HepG2 (cell line): ENCODE measurements around the gene TDRD9. TPM values are rescaled to one million over a fixed set of nuclear protein-coding genes. Genes with fewer than 3 reads are reported as not detected.
A peak's percentile ranks its signal among the peaks of the same experiment; 100 is the strongest.

ENCODE experiments used
- CREM ChIP-seq, 2 experiments: sonication (generic) in 1 of 2; formaldehyde crosslinking in 1 of 2; IDR thresholded peaks; 2 replicates each; pipeline versions ENCODE4 v1.4.0 to v1.6.1; 2016 to 2020; ENCODE audit warnings: antibody characterized with exemption in 1 of 2, mild to moderate bottlenecking in 1 of 2, missing genetic modification reagents in 1 of 2
- FOXM1 ChIP-seq: sonication (generic); formaldehyde crosslinking; IDR thresholded peaks from 2 replicates; pipeline ENCODE4 v1.5.0; 2020; ENCODE audit warnings: missing genetic modification reagents
- MEF2D ChIP-seq: sonication (generic); formaldehyde crosslinking; IDR thresholded peaks from 2 replicates; pipeline ENCODE4 v1.5.1; 2020; ENCODE audit warnings: mild to moderate bottlenecking, missing genetic modification reagents
- NCOA1 ChIP-seq: sonication (generic); formaldehyde crosslinking; IDR thresholded peaks from 2 replicates; pipeline ENCODE4 v1.9.0; 2021; ENCODE audit warnings: missing genetic modification reagents
- RELA ChIP-seq: sonication (generic); formaldehyde crosslinking; IDR thresholded peaks from 2 replicates; pipeline ENCODE4 v1.4.0; 2020; ENCODE audit warnings: missing genetic modification reagents
- SRF ChIP-seq: IDR thresholded peaks from 2 replicates; pipeline ENCODE4 v1.6.1; 2011; ENCODE audit warnings: mild to moderate bottlenecking, low read depth, low read length, moderate library complexity
- STAT5B ChIP-seq: sonication (generic); formaldehyde crosslinking; IDR thresholded peaks from 2 replicates; pipeline ENCODE4 v1.4.0; 2020; ENCODE audit warnings: missing genetic modification reagents
- ZBTB20 ChIP-seq: sonication (generic); formaldehyde crosslinking; IDR thresholded peaks from 2 replicates; pipeline ENCODE4 v1.8.1; 2023; ENCODE audit warnings: missing genetic modification reagents, low read depth, mild to moderate bottlenecking, borderline replicate concordance
- ZMAT3 ChIP-seq: sonication (generic); formaldehyde crosslinking; conservative IDR thresholded peaks from 2 replicates; pipeline ENCODE4 v1.7.0; 2021; ENCODE audit warnings: missing genetic modification reagents
- ZNF235 ChIP-seq: sonication (generic); formaldehyde crosslinking; IDR thresholded peaks from 2 replicates; pipeline ENCODE4 v1.8.1; 2023; ENCODE audit warnings: mild to moderate bottlenecking, missing genetic modification reagents, borderline replicate concordance
- ZNF253 ChIP-seq: sonication (generic); formaldehyde crosslinking; IDR thresholded peaks from 2 replicates; pipeline ENCODE4 v1.8.0; 2022; ENCODE audit warnings: mild to moderate bottlenecking, missing genetic modification reagents, borderline replicate concordance
- ZNF775 ChIP-seq: sonication (generic); formaldehyde crosslinking; IDR thresholded peaks from 2 replicates; pipeline ENCODE4 v1.4.0; 2020; ENCODE audit warnings: missing genetic modification reagents, mild to moderate bottlenecking, moderate library complexity, borderline replicate concordance
- ZSCAN21 ChIP-seq: sonication (generic); formaldehyde crosslinking; IDR thresholded peaks from 2 replicates; pipeline ENCODE4 v1.8.0; 2022; ENCODE audit warnings: mild to moderate bottlenecking, missing genetic modification reagents, moderate library complexity, borderline replicate concordance
- ZZZ3 ChIP-seq: sonication (generic); formaldehyde crosslinking; IDR thresholded peaks from 2 replicates; pipeline ENCODE4 v1.4.0; 2020; ENCODE audit warnings: missing genetic modification reagents, mild to moderate bottlenecking, borderline replicate concordance
- polyA plus RNA-seq, 8 experiments: library from polyadenylated mRNA; depleted of rRNA in 3 of 8; stranded (reverse) in 7 of 8; unstranded in 1 of 8; fragments of >200 nt; fragmentation: Illumina TruSeq in 4 of 8; extraction: Trizol in 4 of 8; gene quantifications; 2 replicates each; pipeline versions ENCODE4 v1.2.1 to v1.2.3, GENCODE V29; 2011 to 2016; ENCODE audit warnings: low read depth in 4 of 8, missing spikeins in 1 of 8, mixed read lengths in 1 of 8; ENCODE audit not compliant: insufficient read depth in 1 of 8
- total RNA-seq, 5 experiments: library from RNA; depleted of rRNA; stranded (reverse); fragments of >200 nt; fragmentation: Illumina TruSeq; extraction: Trizol; gene quantifications; 2 replicates each; pipeline ENCODE4 v1.2.3, GENCODE V29; 2016; ENCODE audit warnings: low read depth in 1 of 5
- TF ChIP-seq, protein P1 (sequence below), 2 experiments: sonication (generic) in 1 of 2; formaldehyde crosslinking in 1 of 2; IDR thresholded peaks; 2 replicates each; pipeline versions ENCODE4 v1.4.0 to v1.6.1; 2016 to 2020; ENCODE audit warnings: borderline replicate concordance in 1 of 2, low read depth in 1 of 2, mild to moderate bottlenecking in 1 of 2, missing genetic modification reagents in 1 of 2
- TF ChIP-seq, protein P2 (sequence below): sonication (generic); formaldehyde crosslinking; IDR thresholded peaks from 2 replicates; pipeline ENCODE4 v1.4.0; 2020; ENCODE audit warnings: missing genetic modification reagents, mild to moderate bottlenecking, borderline replicate concordance
- TF ChIP-seq, protein P3 (sequence below): sonication (generic); formaldehyde crosslinking; IDR thresholded peaks from 2 replicates; pipeline ENCODE4 v1.9.0; 2021; ENCODE audit warnings: missing genetic modification reagents, borderline replicate concordance

TDRD9 gene
- total and polyA plus RNA-seq, 2 of the 13 experiments (the other 11 are each of a cell fraction or from before 2014, with no cell fraction given): not detected

DNA sequence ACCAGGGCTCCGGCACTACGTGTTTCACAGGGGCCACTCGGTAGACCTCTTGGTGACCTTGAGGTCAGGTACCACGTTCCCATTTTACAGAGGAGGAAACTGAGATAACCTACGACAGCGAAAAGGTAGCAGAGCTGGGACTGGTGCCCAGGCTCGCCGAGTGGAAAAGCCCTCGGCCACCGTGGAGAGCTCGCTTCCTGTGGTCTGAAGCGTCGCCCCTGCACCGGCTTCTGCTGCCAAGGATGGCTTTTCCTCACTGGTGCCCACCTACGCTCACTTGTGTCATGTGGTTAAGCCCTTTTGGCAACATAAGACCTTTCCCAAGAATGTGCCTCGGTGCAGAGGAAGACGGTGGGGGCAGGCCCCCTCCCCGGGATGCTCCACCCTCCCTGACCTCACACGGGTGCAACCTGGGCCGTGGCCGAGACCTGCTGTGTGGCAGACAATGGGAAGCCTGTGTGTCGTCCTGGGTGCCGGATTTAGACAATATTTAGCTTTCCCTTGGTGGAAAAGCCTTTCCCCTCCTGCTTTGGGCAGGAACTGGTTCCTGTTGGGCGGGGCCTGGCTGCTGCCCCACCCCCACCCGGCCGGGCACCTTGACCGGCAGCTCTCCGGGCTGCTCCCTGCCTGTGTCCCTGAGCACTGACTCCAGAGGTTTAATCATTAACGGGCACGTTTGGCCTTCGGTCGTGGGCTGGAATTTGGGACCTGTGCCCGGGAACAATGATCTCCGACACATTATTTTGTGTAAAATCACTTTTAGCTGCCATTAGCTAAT lies 48.5 kb upstream of the TDRD9 start (continued):
- TF ChIP-seq, protein P1, sequence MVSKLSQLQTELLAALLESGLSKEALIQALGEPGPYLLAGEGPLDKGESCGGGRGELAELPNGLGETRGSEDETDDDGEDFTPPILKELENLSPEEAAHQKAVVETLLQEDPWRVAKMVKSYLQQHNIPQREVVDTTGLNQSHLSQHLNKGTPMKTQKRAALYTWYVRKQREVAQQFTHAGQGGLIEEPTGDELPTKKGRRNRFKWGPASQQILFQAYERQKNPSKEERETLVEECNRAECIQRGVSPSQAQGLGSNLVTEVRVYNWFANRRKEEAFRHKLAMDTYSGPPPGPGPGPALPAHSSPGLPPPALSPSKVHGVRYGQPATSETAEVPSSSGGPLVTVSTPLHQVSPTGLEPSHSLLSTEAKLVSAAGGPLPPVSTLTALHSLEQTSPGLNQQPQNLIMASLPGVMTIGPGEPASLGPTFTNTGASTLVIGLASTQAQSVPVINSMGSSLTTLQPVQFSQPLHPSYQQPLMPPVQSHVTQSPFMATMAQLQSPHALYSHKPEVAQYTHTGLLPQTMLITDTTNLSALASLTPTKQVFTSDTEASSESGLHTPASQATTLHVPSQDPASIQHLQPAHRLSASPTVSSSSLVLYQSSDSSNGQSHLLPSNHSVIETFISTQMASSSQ (IDR thresholded peaks at IDR 0.05; ENCODE audit: low read depth): peak; percentile 98
- TF ChIP-seq, protein P1 (CRISPR knock-in tag; IDR thresholded peaks at IDR 0.05; ENCODE audit: borderline replicate concordance): peak; percentile 99
- 0 out of 2 replicates have a peak, but pooled peaks have one; percentile 17 for TF ChIP-seq STAT5B
- TF ChIP-seq ZBTB20 (CRISPR knock-in tag): peak; percentile 86; the same call in 1 of the 2 replicates
- TF ChIP-seq NCOA1 (CRISPR knock-in tag): peak; percentile 61; the same call in 1 of the 2 replicates
- no peak for TF ChIP-seq ZZZ3
- TF ChIP-seq ZNF235 (CRISPR knock-in tag): 0 out of 2 replicates have a peak, but pooled peaks have one; percentile 4
- no peak for TF ChIP-seq FOXM1 (CRISPR knock-in tag)
- peak; percentile 66 for TF ChIP-seq SRF
- TF ChIP-seq RELA (CRISPR knock-in tag): no peak
- TF ChIP-seq ZNF775 (CRISPR knock-in tag): no peak; the same call in 1 of the 2 replicates
- peak; percentile 60; the same call in 1 of the 2 replicates for TF ChIP-seq CREM (IDR thresholded peaks at IDR 0.05)
- no peak for TF ChIP-seq CREM (CRISPR knock-in tag; IDR thresholded peaks at IDR 0.05)
- TF ChIP-seq ZSCAN21 (CRISPR knock-in tag): no peak; the same call in 1 of the 2 replicates
- TF ChIP-seq ZNF253 (CRISPR knock-in tag): no peak
- peak; percentile 93 for TF ChIP-seq MEF2D (CRISPR knock-in tag)
- TF ChIP-seq, protein P2, sequence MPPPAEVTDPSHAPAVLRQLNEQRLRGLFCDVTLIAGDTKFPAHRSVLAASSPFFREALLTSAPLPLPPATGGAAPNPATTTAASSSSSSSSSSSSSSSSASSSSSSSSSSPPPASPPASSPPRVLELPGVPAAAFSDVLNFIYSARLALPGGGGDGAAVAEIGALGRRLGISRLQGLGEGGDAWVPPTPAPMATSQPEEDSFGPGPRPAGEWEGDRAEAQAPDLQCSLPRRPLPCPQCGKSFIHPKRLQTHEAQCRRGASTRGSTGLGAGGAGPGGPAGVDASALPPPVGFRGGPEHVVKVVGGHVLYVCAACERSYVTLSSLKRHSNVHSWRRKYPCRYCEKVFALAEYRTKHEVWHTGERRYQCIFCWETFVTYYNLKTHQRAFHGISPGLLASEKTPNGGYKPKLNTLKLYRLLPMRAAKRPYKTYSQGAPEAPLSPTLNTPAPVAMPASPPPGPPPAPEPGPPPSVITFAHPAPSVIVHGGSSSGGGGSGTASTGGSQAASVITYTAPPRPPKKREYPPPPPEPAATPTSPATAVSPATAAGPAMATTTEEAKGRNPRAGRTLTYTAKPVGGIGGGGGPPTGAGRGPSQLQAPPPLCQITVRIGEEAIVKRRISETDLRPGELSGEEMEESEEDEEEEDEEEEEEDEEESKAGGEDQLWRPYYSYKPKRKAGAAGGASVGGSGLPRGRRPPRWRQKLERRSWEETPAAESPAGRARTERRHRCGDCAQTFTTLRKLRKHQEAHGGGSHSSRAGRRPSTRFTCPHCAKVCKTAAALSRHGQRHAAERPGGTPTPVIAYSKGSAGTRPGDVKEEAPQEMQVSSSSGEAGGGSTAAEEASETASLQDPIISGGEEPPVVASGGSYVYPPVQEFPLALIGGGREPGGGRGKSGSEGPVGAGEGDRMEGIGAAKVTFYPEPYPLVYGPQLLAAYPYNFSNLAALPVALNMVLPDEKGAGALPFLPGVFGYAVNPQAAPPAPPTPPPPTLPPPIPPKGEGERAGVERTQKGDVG: no peak
- TF ChIP-seq, protein P3, sequence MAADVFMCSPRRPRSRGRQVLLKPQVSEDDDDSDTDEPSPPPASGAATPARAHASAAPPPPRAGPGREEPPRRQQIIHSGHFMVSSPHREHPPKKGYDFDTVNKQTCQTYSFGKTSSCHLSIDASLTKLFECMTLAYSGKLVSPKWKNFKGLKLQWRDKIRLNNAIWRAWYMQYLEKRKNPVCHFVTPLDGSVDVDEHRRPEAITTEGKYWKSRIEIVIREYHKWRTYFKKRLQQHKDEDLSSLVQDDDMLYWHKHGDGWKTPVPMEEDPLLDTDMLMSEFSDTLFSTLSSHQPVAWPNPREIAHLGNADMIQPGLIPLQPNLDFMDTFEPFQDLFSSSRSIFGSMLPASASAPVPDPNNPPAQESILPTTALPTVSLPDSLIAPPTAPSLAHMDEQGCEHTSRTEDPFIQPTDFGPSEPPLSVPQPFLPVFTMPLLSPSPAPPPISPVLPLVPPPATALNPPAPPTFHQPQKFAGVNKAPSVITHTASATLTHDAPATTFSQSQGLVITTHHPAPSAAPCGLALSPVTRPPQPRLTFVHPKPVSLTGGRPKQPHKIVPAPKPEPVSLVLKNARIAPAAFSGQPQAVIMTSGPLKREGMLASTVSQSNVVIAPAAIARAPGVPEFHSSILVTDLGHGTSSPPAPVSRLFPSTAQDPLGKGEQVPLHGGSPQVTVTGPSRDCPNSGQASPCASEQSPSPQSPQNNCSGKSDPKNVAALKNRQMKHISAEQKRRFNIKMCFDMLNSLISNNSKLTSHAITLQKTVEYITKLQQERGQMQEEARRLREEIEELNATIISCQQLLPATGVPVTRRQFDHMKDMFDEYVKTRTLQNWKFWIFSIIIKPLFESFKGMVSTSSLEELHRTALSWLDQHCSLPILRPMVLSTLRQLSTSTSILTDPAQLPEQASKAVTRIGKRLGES (CRISPR knock-in tag): peak; percentile 85; the same call in 1 of the 2 replicates
- 0 out of 2 replicates have a peak, but pooled peaks have one; percentile 61 for TF ChIP-seq ZMAT3 (CRISPR knock-in tag)
